SIG-M5 (cell line): Measurements from ENCODE around the gene WDR82.

Source experiments
- DNase-seq: peaks from one replicate; lab custom pipeline; 2025; lab: John Stamatoyannopoulos, UW

Gene WDR82

DNA sequence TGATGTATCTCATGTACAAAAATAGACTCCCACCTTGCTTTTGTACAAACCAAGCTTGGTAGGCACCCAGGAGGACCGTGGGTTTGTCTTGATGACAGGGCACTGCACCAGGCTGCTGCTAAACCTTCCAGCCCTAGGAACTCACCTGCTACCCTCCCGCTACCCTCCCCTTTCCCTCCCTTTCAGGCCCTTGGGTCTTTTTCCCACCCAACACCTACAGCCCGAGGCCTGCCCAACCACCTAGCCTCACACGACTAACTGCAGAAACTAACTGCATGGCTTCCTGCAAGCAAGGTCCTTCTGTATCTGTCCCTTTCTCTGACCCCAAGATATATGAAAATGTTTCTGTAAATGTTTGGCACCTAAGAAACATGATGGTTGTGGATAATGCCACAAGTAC, 21.8 kb downstream of the WDR82 start:
- no peak for DNase-seq

DNA sequence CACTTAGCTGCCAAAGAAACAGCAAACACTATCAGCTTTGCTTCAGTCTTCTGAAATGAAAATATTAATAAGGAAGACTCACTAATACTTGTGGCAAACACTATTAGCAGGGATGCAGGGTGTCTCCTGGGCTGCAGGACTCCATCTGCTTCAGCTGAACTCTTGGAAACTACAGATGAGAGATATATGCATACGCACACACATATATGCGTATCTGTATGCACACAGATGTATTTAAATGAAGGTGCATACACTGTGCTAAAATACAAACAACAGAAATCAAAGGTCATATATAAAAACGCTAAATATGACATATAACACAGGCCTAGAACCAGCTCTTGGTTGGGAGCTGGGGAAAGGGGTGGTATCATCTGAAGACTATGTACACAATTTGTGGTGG, 22.3 kb downstream of the WDR82 start:
- DNase-seq: no peak

DNA sequence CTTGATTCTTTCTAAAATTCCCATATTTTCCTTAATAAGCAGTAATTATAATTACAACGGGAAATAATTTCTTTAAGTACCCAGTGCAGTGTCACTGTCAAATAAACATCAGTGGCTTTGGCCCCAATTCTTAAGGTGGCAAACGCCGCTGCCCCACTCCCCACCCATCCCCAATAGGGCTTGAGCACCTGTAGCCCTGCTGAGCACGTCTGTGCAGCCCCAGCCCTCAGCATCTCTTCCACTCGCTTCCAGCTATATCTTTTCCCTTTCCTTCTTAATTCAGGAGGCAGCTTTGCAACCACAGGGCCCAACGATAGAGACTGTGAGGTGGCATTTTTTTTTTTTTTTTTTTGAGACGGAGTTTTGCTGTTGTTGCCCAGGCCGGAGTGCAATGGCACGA, 23.8 kb downstream of the WDR82 start:
- no peak for DNase-seq

DNA sequence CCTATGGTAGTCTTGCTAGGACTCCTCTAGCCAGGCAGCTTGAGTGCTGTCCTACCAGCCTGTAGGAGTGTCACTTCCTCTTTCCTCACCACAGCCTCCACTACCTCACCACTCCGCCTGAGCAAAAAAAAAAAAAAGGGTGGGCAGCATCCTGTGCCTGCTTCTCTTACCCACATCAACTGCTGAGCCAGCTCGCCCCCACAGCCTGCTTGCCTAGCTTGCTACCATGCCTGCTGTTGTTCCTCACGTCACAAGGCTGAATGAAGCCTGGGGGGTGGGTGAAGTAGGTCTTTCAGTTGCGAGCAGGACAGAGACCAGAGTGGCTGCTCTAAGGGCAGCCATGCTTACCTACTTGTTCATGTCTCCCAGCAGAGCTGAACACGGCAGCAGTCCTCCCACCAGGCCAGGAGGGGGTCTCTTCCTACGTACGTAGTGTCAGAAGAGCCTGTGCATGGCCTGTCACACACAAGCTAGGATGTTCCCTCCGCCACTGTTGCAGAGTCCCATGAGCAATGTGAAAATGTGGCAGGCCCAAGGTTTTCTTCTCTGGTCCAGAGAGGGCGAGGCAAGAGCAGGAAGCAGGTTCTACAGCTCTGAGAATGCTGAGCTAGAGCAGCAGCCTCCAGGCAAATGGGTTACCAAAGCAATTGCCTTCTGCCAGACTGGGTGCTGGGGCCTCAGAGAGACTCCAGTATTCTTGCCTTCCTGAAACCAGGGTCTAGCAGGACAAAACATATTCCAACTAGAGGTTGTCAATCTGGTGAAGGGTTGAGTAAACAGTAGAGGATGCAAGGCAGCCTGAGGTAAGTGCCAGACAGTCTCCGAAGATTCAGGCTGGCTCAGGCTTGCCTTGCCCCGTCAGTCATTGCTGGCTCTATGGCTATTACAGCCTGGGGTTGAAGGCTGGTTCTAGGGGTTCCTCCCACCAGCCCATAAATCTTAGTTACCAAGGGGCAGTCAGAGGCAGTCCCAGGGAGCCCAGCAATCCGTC, 24.8 kb downstream of the WDR82 start:
- DNase-seq: peak; percentile 84

DNA sequence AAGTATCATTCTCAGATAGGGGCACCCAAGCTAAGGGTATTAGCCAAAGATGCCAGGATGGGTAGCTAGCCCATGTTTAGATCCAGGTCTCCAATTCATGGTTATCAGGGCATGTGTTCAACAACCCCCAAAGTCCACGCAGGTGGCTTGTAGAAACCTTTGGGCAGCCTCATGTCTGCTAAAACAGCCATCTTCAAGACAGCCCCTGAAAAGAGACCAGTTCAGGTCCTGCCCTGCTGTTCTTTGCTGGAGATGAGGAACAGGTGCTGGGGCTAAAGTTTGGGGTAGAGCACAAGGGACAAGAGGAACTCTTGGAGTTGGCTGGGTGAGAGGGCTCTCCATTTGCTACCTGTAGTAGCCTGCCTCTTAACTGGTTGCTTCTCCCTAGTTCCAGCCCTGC, 28.3 kb downstream of the WDR82 start:
- no peak for DNase-seq

DNA sequence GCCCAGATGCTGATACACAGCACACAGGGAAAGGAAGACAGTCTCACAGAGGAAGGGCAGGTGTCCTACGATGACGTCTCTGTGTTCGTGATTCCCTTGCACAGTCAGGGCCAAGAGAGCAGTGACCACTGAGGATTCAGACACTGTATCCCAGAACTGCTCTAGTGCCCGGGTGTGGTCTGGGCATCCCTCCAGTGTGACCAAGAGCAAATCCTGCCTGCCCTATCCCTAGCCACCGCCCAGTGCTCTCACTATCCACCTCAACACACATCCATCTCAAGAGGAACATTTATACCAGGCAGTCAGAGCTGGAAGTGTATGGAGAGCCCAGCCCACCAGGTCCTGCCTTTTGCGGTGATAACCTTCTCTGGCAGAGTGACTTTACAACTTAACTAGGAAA, 28.8 kb downstream of the WDR82 start:
- DNase-seq: no peak

DNA sequence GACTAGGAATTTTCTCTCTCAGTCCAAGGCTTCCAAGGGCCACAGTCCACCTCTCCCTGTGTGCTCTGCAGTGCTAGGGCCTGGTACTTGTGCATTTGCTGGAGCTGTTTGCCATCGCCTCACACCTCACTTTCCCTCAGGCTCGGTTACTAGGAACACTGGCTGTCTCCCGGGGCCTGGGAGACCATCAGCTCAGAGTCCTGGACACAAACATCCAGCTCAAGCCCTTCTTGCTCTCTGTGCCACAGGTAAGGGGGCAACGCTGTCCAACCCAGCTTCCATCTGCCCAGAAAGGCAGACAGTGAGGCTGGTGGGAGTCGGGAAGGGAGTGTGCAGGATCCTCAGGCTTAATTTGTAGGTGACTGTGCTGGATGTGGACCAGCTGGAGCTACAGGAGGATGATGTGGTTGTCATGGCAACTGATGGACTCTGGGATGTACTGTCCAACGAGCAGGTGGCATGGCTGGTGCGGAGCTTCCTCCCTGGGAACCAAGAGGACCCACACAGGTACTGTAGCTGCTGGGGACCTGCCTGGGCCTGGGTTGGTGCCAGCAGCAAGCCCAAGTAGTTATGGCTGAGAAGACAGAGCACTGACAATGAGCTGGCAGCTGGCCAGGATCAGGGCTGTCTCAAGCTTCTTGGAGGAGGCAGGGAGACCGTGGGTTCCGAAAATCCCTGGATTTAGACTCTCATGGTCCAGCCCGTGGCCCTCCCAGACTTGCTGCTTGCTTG, 29.5 kb downstream of the WDR82 start:
- no peak for DNase-seq

DNA sequence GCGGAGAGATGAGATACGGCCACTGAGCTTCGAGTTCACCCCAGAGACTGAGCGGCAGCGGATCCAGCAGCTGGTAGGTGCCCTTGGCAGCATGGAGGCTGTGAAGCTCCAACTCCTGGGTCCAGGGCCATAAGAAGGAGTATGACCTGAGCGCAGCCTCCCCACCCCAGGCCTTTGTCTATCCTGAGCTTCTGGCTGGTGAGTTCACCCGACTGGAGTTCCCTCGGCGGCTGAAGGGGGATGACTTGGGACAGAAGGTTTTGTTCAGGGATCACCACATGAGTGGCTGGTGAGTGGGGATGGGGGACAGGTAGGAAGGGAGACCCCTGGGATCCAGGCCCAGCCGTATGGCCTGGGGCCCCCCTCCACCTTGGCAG, 30.3 kb downstream of the WDR82 start:
- DNase-seq: no peak

DNA sequence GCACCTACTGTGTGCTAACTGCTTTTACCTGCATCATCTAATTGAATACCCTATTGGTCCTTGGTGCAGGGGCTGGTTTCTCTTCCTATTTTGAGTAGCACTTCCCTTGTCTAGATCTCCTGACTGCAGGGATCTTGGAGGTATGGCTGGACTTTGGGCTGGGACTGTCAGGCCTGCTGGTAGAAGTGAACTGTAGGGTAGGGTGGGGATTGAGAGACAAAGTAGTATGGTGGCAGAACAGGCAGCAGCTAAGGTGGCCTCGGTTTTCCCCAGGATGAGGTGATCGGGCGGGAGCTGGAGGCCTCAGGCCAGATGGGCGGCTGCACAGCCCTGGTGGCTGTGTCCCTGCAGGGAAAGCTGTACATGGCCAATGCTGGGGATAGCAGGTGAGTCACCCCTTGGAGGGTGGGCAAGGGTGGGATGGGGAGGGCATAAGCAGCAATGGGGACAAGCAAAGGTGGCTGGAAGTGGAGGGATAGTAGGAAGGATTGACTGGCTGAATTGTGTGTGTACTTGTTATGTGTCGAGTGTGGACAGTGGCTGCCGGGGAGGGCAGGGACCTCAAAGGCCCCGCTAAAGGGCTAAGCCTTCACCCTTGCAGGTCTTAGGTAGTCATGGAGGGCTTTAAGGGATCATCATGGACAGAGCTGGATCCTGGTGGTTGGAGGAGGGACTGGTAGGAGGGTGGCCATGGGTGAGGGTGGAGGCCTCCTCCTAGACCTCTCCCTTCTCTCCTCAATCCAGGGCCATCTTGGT, 30.9 kb downstream of the WDR82 start:
- DNase-seq: no peak

DNA sequence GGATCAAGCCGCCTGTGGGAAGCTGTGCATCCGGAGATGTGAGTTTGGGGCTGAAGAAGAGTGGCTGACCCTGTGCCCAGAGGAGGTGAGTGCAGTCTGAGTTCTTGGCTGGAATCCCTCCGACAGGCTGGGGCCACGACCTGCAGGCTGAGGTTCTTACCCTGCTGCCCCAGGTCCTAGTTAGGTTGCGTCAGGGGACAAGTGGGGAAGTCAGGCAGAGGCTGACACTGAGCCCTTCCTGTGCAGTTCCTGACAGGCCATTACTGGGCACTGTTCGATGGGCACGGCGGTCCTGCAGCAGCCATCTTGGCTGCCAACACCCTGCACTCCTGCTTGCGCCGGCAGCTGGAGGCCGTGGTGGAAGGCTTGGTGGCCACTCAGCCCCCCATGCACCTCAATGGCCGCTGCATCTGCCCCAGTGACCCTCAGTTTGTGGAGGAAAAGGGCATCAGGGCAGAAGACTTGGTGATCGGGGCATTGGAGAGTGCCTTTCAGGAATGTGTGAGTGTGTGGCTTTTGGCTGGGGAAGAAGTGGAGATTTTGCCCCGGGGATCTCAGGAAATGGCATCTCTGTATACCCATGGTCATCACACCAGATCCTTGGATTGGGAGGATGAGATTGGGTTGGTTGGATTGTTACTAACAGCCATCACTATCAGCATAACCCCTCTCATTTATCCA, 31.6 kb downstream of the WDR82 start:
- no peak for DNase-seq

DNA sequence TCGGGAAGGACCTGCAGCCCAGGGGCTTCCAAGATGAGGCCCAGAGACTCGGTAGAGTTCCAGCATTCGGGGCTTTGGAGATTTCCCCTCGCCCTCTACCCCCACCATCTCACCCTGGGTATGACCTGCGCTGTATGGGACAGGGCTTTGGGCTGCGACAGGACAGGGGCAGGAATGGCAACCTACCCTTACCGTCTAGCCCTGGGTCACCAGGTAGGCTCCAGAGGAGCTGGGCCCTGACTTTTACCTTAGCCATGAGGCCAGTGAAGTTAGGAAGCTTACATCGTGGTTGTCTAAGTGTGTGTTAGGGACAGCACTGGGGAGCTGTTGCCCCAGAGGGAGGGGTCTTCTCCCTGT, 32.2 kb downstream of the WDR82 start:
- DNase-seq: no peak

DNA sequence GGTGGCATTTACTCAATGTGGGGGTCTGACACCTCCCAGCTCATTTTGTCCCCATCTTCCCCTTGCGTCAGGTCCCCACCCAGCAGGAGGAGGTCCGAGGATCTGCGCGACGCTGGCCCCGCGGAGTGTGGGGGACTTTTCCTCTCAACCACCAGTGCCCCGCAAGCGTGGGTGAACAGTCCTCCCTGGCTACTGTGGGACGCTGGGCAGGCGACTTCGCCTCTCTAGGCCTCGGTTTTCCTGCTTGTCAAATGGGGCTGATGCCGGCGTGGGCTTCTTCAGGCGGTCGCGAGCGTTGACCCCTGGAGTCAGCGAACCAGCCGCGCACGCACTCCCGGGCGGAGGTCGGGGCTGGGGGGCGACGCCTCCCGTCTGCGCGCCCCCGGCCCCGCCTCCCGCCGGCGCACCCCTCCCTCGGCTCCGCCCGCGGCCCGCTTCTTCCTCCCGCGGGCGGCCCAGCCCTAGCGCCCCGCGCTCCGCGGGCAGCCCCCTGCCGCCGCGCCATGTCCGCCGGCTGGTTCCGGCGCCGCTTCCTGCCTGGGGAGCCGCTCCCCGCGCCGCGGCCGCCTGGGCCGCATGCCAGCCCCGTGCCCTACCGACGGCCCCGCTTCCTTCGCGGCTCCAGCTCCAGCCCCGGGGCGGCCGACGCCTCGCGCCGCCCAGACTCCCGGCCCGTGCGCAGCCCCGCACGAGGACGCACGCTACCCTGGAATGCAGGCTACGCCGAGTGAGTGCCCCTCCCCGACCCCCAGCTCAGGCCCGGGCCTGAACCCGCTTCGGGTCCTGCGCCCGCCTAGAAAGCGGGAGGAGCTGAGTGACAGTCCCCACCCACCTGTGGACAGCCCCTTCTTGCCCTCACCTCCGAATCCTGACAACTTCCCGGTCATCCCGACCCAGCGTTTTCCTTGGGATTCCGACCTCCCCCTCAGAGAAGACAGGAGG, 32.9 kb downstream of the WDR82 start, which contains the start of gene PPM1M:
PPM1M (plus strand) TSS at position 438 of the 942 bp plus-strand sequence; CDS start at position 504, 66 bp downstream.
- DNase-seq: no peak

DNA sequence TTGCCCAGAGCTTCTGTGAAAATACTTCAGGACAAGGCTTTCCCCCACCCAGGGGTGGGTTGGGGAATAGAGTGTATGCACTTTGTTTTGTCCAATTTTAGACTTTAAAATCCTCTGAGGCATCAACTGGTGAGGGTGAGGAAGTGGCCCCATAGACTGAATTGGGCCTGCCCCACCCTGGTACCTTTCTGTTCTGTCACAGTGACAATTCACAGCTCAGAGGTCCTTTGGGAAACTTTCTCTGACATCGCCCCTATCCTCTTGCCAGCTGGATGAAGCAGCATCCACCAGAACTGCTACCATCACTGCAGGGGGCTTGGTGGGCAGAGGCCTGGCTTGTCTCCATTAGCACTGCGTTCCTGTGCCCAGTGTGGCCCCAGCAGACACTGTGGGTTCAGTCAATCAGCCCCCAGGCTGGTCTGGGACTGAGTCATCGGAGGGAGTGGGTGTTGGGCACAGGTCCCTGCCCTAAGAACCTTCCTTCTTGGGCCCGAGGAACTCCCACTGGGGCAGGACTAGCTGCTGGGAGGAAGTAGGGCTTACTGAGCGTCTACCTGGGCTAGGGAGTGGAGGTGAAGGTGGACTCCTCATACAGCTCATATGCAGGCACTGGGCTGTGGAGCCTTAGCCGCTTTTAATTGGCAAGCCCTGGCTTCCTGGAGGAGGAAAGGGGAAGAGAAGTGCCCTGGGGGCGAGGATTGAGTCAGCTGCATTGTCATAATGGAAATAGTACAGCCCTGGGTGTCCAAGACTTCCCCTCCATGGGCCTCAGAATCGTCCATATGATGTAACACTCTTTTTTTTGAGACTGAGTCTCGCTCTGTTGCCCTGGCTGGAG, 34.4 kb downstream of the WDR82 start:
- DNase-seq: peak; percentile 77

DNA sequence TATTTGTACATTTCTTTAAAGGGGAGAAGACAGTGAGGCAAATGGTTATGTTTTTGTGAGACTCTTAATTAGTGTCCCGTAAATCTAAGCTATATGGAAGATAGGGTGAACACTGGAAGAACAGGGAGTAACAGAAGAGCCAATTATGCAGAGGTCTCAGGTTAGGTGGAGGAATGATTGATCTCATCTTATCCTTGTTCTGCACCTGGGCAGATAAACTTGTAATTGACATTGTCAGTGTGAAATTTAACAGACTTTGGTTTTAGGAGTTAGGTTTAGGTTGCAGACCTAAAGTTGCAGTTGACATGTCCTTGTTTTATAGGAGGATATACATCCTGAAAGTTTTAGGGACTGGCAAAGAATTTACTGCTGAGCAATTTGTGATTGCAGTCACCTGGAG, 36.4 kb downstream of the WDR82 start:
- no peak for DNase-seq

DNA sequence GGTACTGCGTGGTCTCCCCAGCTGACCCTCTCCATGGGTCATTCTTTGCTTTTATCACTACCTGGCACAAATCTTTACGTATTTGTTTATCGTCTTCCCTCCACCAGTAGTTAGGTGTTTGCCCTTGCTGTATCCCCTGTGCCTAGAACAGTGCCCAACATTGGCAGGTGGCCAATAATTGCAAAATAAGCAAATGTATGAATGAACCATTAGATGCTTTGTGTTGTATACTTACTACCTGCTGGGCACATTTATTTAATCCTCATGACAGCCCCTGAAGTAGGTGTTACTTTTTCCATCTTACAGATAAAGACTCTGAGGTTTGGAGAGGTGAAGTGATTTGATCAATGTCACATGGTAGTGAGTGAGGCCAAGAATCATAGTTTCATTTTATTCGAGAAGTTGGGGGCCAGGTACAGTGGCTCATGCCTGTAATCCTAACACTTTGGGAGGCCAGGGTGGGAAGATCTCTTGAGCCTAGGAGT, 37.5 kb downstream of the WDR82 start:
- DNase-seq: no peak

DNA sequence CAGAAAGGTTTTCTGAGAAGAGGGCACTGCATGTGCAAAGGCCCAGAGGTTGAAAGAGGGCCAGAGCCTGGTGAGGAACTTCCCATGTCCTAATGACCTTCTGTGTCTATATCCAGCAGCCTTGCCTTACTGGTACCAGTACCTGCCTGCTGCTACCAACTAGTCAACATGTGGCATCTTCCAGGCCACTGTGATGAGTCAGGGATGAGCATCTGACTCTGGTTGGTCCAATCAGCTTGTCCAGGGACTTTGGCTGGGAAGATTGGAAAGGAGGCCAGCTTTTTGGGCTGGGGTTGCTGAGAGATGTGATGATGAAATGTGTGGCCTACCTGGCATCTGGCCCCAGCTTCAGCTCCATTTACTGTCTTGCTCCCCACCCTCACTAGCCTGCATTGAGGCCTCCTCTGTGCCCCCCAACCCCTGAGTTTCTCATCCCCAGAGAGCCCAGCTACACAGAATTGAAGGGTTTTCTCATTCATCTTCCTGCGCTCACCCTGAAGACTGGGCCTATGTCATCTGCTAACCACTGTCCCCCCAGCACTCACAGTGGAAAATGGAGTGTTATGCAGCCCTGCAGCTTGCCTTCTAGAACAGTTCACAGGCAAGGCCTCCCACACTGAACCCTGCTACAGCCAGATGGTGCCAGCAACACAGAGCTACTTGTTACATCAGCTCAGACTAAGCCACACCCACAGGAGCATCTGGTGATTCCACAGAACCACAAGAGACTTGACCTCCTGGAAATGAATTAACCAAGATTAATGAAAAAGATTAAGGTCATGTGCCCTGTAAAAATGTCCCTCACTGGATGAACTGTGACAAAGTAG, 38.2 kb downstream of the WDR82 start:
- peak; percentile 47 for DNase-seq

DNA sequence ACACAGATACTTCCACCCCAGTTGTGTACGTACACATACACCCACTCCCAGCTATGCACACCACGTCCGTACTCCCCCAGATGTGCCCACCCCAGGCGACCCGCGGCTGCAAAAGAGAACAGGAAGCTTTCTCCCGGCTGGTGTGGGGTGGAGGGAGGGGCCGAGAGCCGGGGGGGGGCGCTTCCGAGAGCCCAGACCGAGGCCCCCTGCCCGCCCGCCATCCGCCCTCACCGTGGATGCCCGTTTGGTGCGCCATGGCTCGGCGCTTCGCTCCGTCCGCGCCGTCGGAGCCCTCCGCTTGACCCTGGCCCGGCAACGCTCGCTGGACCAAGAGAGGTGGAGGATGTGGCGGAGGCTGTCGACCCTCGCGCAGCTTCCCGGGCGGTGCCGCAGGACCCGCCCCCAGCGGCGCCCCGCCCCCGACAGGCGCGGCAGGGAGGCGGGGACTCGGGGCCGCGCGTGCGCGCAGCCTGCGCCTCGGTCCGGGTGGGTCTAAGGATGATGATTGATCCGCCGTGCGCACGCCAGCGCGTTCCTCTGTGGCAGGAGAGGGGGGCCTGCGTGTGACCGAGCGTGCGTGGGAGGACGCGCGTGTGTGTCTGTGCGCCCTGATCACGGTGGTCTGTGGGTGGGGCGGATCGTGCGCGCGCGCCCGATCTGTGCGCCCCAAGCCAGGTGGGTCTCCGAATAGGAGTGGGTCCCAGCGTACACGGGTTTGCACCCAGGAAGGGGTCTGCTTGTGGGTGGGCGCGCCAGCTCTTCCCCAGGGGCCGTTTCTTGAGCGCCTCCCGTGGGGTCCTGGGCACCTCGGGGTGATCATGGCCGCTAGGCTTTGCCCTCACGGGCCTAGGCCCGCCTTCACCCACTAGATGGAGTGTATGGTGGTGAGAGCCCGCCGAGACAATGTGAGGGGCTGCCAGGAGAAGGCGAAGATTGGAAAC, 39.4 kb downstream of the WDR82 start, which contains the start of gene TWF2:
TWF2 (minus strand) TSS at position 398 of the 941 bp plus-strand sequence; CDS start at position 256, 142 bp downstream.
- DNase-seq: no peak
